Neuronal stem cell (in vitro differentiated cells): Measurements from ENCODE around the gene CLDND1.

Experiments
- DNase-seq: peaks from one replicate; pipeline ENCODE4 v3.0.0-alpha.2; 2013; ENCODE audit warnings: low spot score
- H2AFZ ChIP-seq: one replicate; pipeline ENCODE4 v1.6.1; 2013; ENCODE audit warnings: mild to moderate bottlenecking, low read length, inconsistent platforms
- H2AK5ac ChIP-seq: 2 replicates; pipeline ENCODE4 v1.6.1; 2013; ENCODE audit warnings: low read depth, mild to moderate bottlenecking, inconsistent platforms, low read length, moderate library complexity, mixed read lengths
- H2BK120ac ChIP-seq: 2 replicates; pipeline ENCODE4 v1.6.1; 2013; ENCODE audit warnings: low read depth, mild to moderate bottlenecking, inconsistent platforms, low read length, moderate library complexity, mixed read lengths
- H2BK12ac ChIP-seq: one replicate; pipeline ENCODE4 v1.6.1; 2013; ENCODE audit warnings: low read length, inconsistent platforms
- H2BK15ac ChIP-seq: 2 replicates; pipeline ENCODE4 v1.6.1; 2013; ENCODE audit warnings: mild to moderate bottlenecking, low read length, inconsistent platforms, mixed read lengths
- H2BK5ac ChIP-seq: one replicate; pipeline ENCODE4 v1.6.1; 2013; ENCODE audit warnings: inconsistent platforms, mild to moderate bottlenecking, low read length, moderate library complexity
- H3K14ac ChIP-seq: one replicate; pipeline ENCODE4 v1.6.1; 2013; ENCODE audit warnings: low read length, inconsistent platforms
- H3K18ac ChIP-seq: 2 replicates; pipeline ENCODE4 v1.6.1; 2013; ENCODE audit warnings: low read length, inconsistent platforms
- H3K23ac ChIP-seq: 2 replicates; pipeline ENCODE4 v1.6.1; 2013; ENCODE audit warnings: low read depth, mild to moderate bottlenecking, mixed read lengths, low read length, inconsistent platforms; ENCODE audit not compliant: poor library complexity
- H3K27ac ChIP-seq: replicated peaks from 3 replicates; pipeline ENCODE4 v1.5.1; 2013; ENCODE audit warnings: low read length, inconsistent platforms
- H3K27me3 ChIP-seq, 3 experiments: 2 replicates each; pipeline ENCODE4 v1.6.1; 2013; ENCODE audit warnings: low read length in 3 of 3, mild to moderate bottlenecking in 2 of 3, inconsistent platforms in 1 of 3, low read depth in 1 of 3, mixed read lengths in 1 of 3, moderate library complexity in 1 of 3; ENCODE audit not compliant: control insufficient read depth in 3 of 3, insufficient read depth in 3 of 3
- H3K36me3 ChIP-seq, 2 donors: replicated peaks in 1 of 2; 2 replicates each; pipeline ENCODE4 v1.6.1; 2013; ENCODE audit warnings: low read length in 2 of 2; ENCODE audit not compliant: control insufficient read depth in 2 of 2, insufficient read depth in 2 of 2
- H3K4ac ChIP-seq: 2 replicates; pipeline ENCODE4 v1.6.1; 2013; ENCODE audit warnings: inconsistent platforms, mild to moderate bottlenecking, low read length, moderate library complexity
- H3K4me1 ChIP-seq, 2 donors: 1 replicate in 1 of 2; 2 replicates in 1 of 2; pipeline ENCODE4 v1.6.1; 2013; ENCODE audit warnings: low read length in 2 of 2, low read depth in 1 of 2; ENCODE audit not compliant: control insufficient read depth in 2 of 2, insufficient read depth in 1 of 2
- H3K4me2 ChIP-seq: one replicate; pipeline ENCODE4 v1.6.1; 2013; ENCODE audit warnings: mild to moderate bottlenecking, low read length, inconsistent platforms; ENCODE audit not compliant: insufficient read depth, poor library complexity, severe bottlenecking
- H3K4me3 ChIP-seq, 2 donors: 2 replicates each; pipeline ENCODE4 v1.5.1; 2013; ENCODE audit warnings: low read length in 2 of 2, mild to moderate bottlenecking in 2 of 2, inconsistent platforms in 1 of 2, moderate library complexity in 1 of 2
- H3K79me1 ChIP-seq: one replicate; pipeline ENCODE4 v1.6.1; 2013; ENCODE audit warnings: low read depth, mild to moderate bottlenecking, inconsistent platforms, low read length, moderate library complexity
- H3K9ac ChIP-seq: one replicate; pipeline ENCODE4 v1.6.1; 2013; ENCODE audit warnings: mild to moderate bottlenecking, low read depth, low read length, inconsistent platforms; ENCODE audit not compliant: poor library complexity
- H3K9me3 ChIP-seq, 2 donors: replicated peaks in 1 of 2; 2 replicates each; pipeline versions ENCODE3 to v1.6.1; 2013; ENCODE audit warnings: low read length in 2 of 2, mild to moderate bottlenecking in 2 of 2, inconsistent platforms in 1 of 2, low read depth in 1 of 2, mixed read lengths in 1 of 2, moderate library complexity in 1 of 2; ENCODE audit not compliant: control insufficient read depth in 2 of 2, insufficient read depth in 1 of 2
- H4K8ac ChIP-seq: one replicate; pipeline ENCODE4 v1.6.1; 2013; ENCODE audit warnings: low read depth, mild to moderate bottlenecking, inconsistent platforms, low read length, moderate library complexity
- H4K91ac ChIP-seq: one replicate; pipeline ENCODE4 v1.6.1; 2013; ENCODE audit warnings: low read length, low read depth, mild to moderate bottlenecking, inconsistent platforms; ENCODE audit not compliant: poor library complexity
- WGBS, 2 donors: extraction: QIAGEN DNeasy Blood & Tissue Kit; methylation state at CpG; one replicate each; pipeline ENCODE4 v1.1.7; 2013; ENCODE audit warnings: missing lambda C conversion rate in 2 of 2, mixed read lengths in 1 of 2; ENCODE audit not compliant: insufficient read length in 2 of 2, insufficient replicate concordance in 1 of 2; ENCODE audit errors: extremely low coverage in 2 of 2; 5-methylcytosine and 5-hydroxymethylcytosine counted together

Gene CLDND1

GRCh38 chr3:98541695-98542094 is 19.0 kb upstream of the CLDND1 start:
- H3K4ac ChIP-seq: no peak overlapping the region
- H3K23ac ChIP-seq: no peak overlapping the region
- DNase-seq: no peak

GRCh38 chr3:98540346-98540745 is 17.6 kb upstream of the CLDND1 start:
- Histone ChIP-seq H3K4ac (no peak overlapping the region), H3K4me2 (no peak overlapping the region), H3K14ac (no peak overlapping the region), H3K27me3 (no peaks in the 10 kb centered on the region), H3K9ac (no peak overlapping the region), H3K9me3 (no peaks in the 10 kb centered on the region), H3K18ac (no peak overlapping the region), H3K4me3 (no peak overlapping the region), H3K36me3 (no peaks in the 10 kb centered on the region), H3K4me1 (no peaks in the 10 kb centered on the region), H4K8ac (no peak overlapping the region), H3K79me1 (no peaks in the 10 kb centered on the region), H2BK120ac (no peak overlapping the region), H3K23ac (no peak overlapping the region), H2BK5ac (no peak overlapping the region), H3K27ac (no peak overlapping the region), H2AFZ (no peak overlapping the region), H2AK5ac (no peak overlapping the region), H4K91ac (no peak overlapping the region), H2BK15ac (no peak overlapping the region), H2BK12ac (no peak overlapping the region)
- no CpG with 5 or more reads among the region's 3 CpGs for WGBS, 2 donors
- no peak for DNase-seq

More at GRCh38 chr3:98541695-98542094, 19.0 kb upstream of the CLDND1 start:
- H3K27ac ChIP-seq: no peak overlapping the region
- no peak overlapping the region for H4K91ac ChIP-seq
- H2BK5ac ChIP-seq: no peak overlapping the region
- no peaks in the 10 kb centered on the region for H3K36me3 ChIP-seq
- no peak overlapping the region for H2BK120ac ChIP-seq
- H3K4me3 ChIP-seq: no peak overlapping the region
- no peak overlapping the region for H3K18ac ChIP-seq
- no peak overlapping the region for H2BK12ac ChIP-seq
- no peaks in the 10 kb centered on the region for H3K4me1 ChIP-seq
- H3K4me2 ChIP-seq: no peak overlapping the region
- H3K9ac ChIP-seq: no peak overlapping the region
- H3K27me3 ChIP-seq: no peaks in the 10 kb centered on the region
- no peak overlapping the region for H4K8ac ChIP-seq
- no peaks in the 10 kb centered on the region for H3K79me1 ChIP-seq
- H2AFZ ChIP-seq: no peak overlapping the region
- no peak overlapping the region for H3K14ac ChIP-seq
- no peak overlapping the region for H2BK15ac ChIP-seq
- no peak overlapping the region for H2AK5ac ChIP-seq
- no peaks in the 10 kb centered on the region for H3K9me3 ChIP-seq
- whole genome bisulfite sequencing, 2 donors: no CpG with 5 or more reads among the region's 1 CpG

GRCh38 chr3:98536456-98537017 is 13.8 kb upstream of the CLDND1 start:
- Histone ChIP-seq H3K27ac (no peak overlapping the region), H3K27me3 (peaks cover 0 to 7% (median 2%) of the 10 kb centered on the region in 3 experiments), H3K4ac (no peak overlapping the region), H3K4me2 (no peak overlapping the region), H3K9me3 (no peaks in the 10 kb centered on the region), H4K91ac (no peak overlapping the region), H3K9ac (no peak overlapping the region), H3K4me3 (no peak overlapping the region), H2AK5ac (no peak overlapping the region), H2BK120ac (no peak overlapping the region), H2BK12ac (no peak overlapping the region), H2BK5ac (no peak overlapping the region), H3K18ac (no peak overlapping the region), H4K8ac (no peak overlapping the region), H3K4me1 (peaks cover 0 to 1% of the 10 kb centered on the region in 2 donors), H3K14ac (no peak overlapping the region), H2AFZ (peak overlapping the region; percentile 5), H3K36me3 (no peaks in the 10 kb centered on the region), H3K79me1 (no peaks in the 10 kb centered on the region), H2BK15ac (no peak overlapping the region), H3K23ac (no peak overlapping the region)
- WGBS, 2 donors: no CpG with 5 or more reads among the region's 6 CpGs
- no peak for DNase-seq

DNA sequence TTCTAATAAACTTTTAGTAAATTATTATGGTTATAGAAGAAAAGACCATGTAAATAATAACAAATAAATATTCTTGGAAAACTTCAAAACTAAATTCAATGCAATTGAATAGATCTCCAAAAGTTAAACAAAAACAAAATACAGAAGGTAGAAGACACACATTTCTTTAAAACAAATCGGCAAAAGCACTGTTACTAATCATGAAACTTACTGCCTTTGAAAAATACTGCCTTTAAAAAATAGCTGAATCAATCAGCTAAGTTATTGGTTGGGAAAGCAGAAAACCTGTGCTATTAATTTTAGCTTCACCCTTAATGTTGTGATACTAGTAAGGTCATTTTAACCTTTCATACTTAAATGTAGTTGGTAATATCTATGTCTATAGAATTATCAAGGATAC is 12.0 kb upstream of the CLDND1 start:
- H3K36me3 ChIP-seq: no peaks in the 10 kb centered on the region
- no peak for DNase-seq
- H3K4me3 ChIP-seq: no peak overlapping the region
- no peak overlapping the region for H3K14ac ChIP-seq
- WGBS, 2 donors: no CpG with 5 or more reads among the region's 1 CpG
- no peak overlapping the region for H2BK12ac ChIP-seq
- no peaks in the 10 kb centered on the region for H3K79me1 ChIP-seq
- H2BK120ac ChIP-seq: no peak overlapping the region
- H3K18ac ChIP-seq: no peak overlapping the region
- H3K4me1 ChIP-seq: peaks cover 0 to 3% of the 10 kb centered on the region in 2 donors
- H3K27ac ChIP-seq: no peak overlapping the region
- H4K91ac ChIP-seq: no peak overlapping the region
- no peak overlapping the region for H2AFZ ChIP-seq
- no peak overlapping the region for H2AK5ac ChIP-seq
- no peak overlapping the region for H2BK15ac ChIP-seq
- no peak overlapping the region for H4K8ac ChIP-seq
- no peak overlapping the region for H3K4me2 ChIP-seq
- peaks cover 0 to 7% (median 4%) of the 10 kb centered on the region in 3 experiments for H3K27me3 ChIP-seq
- no peak overlapping the region for H3K23ac ChIP-seq
- H3K9me3 ChIP-seq: no peaks in the 10 kb centered on the region
- no peak overlapping the region for H3K4ac ChIP-seq
- H2BK5ac ChIP-seq: no peak overlapping the region
- H3K9ac ChIP-seq: no peak overlapping the region
